ENCODE results near the gene EGFLAM.

- TF ChIP-seq CTCF (IDR thresholded peaks at IDR 0.05; ENCODE audit: low read length) (no peak), EZH2 (IDR thresholded peaks at IDR 0.05; ENCODE audit: borderline replicate concordance, low read length) (no peak)
Observed at GRCh38 chr5:38245307-38245706, 13.1 kb upstream of the EGFLAM start.

All from OCI-LY1 (cell line).